SU-DHL-6 (cell line): ENCODE data around the gene PPM1H.

ENCODE experiments used
- EZH2phosphoT487 ChIP-seq: fragments of 200-600 bp; sonication (generic), shearing (Covaris generic); conservative IDR thresholded peaks from 2 replicates; pipeline ENCODE4 v1.6.1; 2018; ENCODE audit warnings: mild to moderate bottlenecking, antibody characterized with exemption, low read length, moderate library complexity, mixed read lengths
- TF ChIP-seq, protein P1 (sequence below): fragments of 200-600 bp; sonication (generic); IDR thresholded peaks from one replicate; pipeline ENCODE4 v1.5.1; 2017; ENCODE audit warnings: antibody characterized with exemption, mild to moderate bottlenecking, low read length, moderate library complexity; ENCODE audit not compliant: insufficient read depth, poor library complexity, severe bottlenecking

DNA sequence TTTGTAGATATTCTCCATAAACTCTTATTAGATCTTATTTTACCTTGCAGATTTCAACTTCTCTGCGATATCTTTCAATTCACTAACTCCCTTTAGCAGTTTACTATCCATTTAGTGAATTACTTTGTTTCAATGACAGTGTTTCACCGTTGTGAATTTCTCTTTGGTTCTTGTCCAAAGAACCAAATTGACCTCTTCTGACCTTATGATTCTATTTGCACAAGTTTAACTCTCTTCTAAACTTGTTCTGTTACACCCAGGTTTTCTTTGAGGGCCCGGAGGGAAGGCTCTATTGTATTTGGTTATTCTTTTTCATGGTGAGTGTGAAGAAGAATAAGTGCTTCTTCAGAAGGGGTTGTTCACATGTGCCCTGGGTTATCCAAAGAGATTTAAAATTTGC is 281.6 kb downstream of the PPM1H start:
- TF ChIP-seq, protein P1, sequence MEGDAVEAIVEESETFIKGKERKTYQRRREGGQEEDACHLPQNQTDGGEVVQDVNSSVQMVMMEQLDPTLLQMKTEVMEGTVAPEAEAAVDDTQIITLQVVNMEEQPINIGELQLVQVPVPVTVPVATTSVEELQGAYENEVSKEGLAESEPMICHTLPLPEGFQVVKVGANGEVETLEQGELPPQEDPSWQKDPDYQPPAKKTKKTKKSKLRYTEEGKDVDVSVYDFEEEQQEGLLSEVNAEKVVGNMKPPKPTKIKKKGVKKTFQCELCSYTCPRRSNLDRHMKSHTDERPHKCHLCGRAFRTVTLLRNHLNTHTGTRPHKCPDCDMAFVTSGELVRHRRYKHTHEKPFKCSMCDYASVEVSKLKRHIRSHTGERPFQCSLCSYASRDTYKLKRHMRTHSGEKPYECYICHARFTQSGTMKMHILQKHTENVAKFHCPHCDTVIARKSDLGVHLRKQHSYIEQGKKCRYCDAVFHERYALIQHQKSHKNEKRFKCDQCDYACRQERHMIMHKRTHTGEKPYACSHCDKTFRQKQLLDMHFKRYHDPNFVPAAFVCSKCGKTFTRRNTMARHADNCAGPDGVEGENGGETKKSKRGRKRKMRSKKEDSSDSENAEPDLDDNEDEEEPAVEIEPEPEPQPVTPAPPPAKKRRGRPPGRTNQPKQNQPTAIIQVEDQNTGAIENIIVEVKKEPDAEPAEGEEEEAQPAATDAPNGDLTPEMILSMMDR: no peak
- TF ChIP-seq EZH2phosphoT487: no peak
